Activated CD4-positive, alpha-beta memory T cell treated with anti-CD3 and anti-CD28 coated beads, Interleukin-2, amount 10 ng/mL, durations not matched to agents 7 days and 5 days (primary cell): ENCODE data around the gene ZNF93. TPM values are rescaled to one million over a fixed set of nuclear protein-coding genes. Genes with fewer than 3 reads are reported as not detected.
"Not testable (repeated sequence)": the region's sequence is repeated elsewhere in the genome, so short reads cannot be mapped to it uniquely, and the experiment has no call there.

Experiments used
- CTCF ChIA-PET: fragments of 350-600 bp; sonication (Branson Sonifier 250); formaldehyde crosslinking; loops from one replicate; lab custom pipeline; 2021; ENCODE audit warnings: antibody characterized with exemption, inconsistent platforms; lab: Charles Lee
- POLR2A ChIA-PET: fragments of 350-600 bp; sonication (Branson Sonifier 250); formaldehyde crosslinking; loops from one replicate; lab custom pipeline; 2021; ENCODE audit warnings: antibody characterized with exemption; lab: Charles Lee
- DNase-seq: peaks from one replicate; pipeline ENCODE4 v3.0.0-alpha.2; 2020
- H3K27ac Mint-ChIP-seq: one replicate; pipeline ENCODE4 v1.8.0; 2021; ENCODE audit warnings: mild to moderate bottlenecking, mixed read lengths
- H3K27me3 Mint-ChIP-seq: one replicate; pipeline ENCODE4 v1.8.0; 2021; ENCODE audit warnings: mixed read lengths
- H3K36me3 Mint-ChIP-seq: one replicate; pipeline ENCODE4 v1.8.0; 2021; ENCODE audit warnings: low read depth, mixed read lengths
- H3K4me1 Mint-ChIP-seq: one replicate; pipeline ENCODE4 v1.8.0; 2021; ENCODE audit warnings: mixed read lengths
- H3K4me3 Mint-ChIP-seq: one replicate; pipeline ENCODE4 v1.8.0; 2021; ENCODE audit warnings: mild to moderate bottlenecking, mixed read lengths
- H3K9me3 Mint-ChIP-seq: one replicate; pipeline ENCODE4 v1.8.0; 2021; ENCODE audit warnings: mixed read lengths
- total RNA-seq, 2 experiments: library from RNA; stranded (reverse); gene quantifications; one replicate each; pipeline ENCODE4 v1.2.3, GENCODE V29; 2021

The ZNF93 gene
- total RNA-seq, result 10 to 100 TPM; 11.4 to 11.7 TPM

DNA sequence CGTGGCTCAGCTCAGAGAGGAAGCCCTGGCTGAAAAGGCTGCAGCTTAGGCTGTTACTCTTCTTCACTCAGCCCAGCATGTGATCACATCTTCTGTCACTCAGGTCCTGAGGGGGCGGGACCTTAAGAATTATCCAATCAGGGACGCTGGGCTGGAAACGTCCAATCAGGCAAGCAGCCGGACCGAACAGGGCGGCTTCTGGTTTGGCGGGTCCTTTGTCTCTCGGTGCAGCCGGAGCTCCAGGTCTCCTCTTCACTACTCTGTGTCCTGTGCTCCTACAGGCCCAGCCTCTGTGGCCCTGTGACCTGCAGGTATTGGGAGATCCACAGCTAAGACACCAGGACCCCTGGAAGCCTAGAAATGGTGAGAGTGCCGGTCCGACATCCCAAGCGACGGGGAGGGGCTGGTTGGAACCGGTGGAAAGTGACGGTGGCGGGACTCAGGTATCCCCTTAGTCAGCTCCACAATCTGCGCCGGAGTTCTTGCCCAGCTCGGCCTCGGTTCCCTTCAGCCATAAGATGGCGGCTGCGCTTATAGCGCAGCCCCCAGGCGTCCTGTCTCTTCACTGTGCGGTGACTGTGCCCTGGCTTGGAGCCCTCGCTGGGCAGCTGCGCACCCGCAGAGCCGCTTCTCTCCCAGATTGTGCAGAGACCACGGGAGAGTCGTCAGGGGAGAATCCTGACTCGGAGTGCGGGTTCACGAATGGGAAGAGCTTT, at the start of gene ZNF93:
ZNF93 (plus strand) TSS at position 218 of the 716 bp plus-strand sequence; CDS start at position 361, 143 bp downstream.
- peak; percentile 93 for DNase-seq
- Mint-ChIP-seq H3K27ac (peak within 1 kb of the TSS; percentile 93), H3K4me1 (peaks cover 31% of the 10 kb centered on the region), H3K36me3 (peaks cover 78% of the 10 kb centered on the region), H3K9me3 (peaks cover 66% of the 10 kb centered on the region), H3K27me3 (no peaks in the 10 kb centered on the region), H3K4me3 (peak within 1 kb of the TSS; percentile 96)
- ChIA-PET POLR2A (interaction anchor here (0.6 to 5.7 kb wide), 25 partner anchors 10 to 1428 kb away, joined by 3 to 93 read pairs (median 4); partner anchors contain the start of genes ATP13A1, NDUFA13, TSSK6 and ZNF101), CTCF (interaction anchor here (1.0 kb wide), 1 partner anchor 35 kb away, joined by 4 read pairs; the partner anchor contains the start of gene ZNF253)

GRCh38 chr19:19851740-19852139, 49.0 kb upstream of the ZNF93 start:
- CTCF ChIA-PET, H3K27me3 Mint-ChIP-seq, H3K36me3 Mint-ChIP-seq, H3K4me3 Mint-ChIP-seq, POLR2A ChIA-PET, H3K27ac Mint-ChIP-seq, H3K4me1 Mint-ChIP-seq, DNase-seq: not testable (repeated sequence)
- H3K9me3 Mint-ChIP-seq, result peaks cover 37% of the 10 kb centered on the region

GRCh38 chr19:19858751-19859150, 42.0 kb upstream of the ZNF93 start:
- POLR2A ChIA-PET, result no interaction called here
- peaks cover 34% of the 10 kb centered on the region for H3K9me3 Mint-ChIP-seq

DNA sequence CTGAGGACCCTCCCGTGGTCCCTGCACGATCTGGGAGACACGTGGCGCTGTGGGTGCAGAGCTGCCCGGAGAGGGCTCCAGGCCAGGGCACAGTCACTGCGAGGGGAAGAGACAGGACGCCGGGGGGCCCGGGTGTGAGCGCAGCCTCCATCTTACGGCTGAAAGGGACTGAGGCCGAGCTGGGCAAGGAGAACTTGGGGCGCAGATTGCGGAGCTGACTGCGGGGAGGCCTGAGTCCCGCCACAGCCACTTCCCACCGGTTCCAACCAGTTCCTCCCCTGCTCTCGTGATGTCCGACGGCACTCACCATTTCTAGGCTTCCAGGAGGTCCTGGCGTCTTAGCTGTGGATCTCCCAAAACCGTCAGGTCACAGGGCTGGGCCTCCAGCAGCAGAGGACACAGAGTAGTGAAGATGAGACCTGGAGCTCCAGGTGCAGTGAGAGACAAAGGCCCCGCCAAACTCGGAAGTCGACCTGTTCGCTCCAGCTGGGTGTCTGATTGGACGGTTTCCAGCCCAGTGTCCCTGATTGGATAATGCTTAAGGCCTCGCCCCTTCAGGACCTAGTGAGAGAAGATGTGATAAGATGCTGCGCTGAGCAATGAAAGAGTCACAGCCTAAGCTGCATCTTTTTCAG, 39.9 kb upstream of the ZNF93 start:
- ChIA-PET POLR2A (interaction anchor here (1.0 to 2.2 kb wide), 3 partner anchors 12 to 801 kb away, joined by 3 to 9 read pairs (median 3); partner anchors contain the start of genes ZNF506 and ZNF626), CTCF (interaction anchor here (0.6 kb wide), 1 partner anchor 329 kb away, joined by 3 read pairs; no protein-coding TSS in a partner anchor)
- Mint-ChIP-seq H3K36me3 (peaks cover 32% of the 10 kb centered on the region), H3K27me3 (no peaks in the 10 kb centered on the region), H3K4me1 (peaks cover 6% of the 10 kb centered on the region), H3K27ac (no peak overlapping the region), H3K9me3 (peaks cover 24% of the 10 kb centered on the region), H3K4me3 (peak overlapping the region; percentile 24)
- DNase-seq, result peak; percentile 25

More at GRCh38 chr19:19858751-19859150, 42.0 kb upstream of the ZNF93 start:
- no peak for DNase-seq
- Mint-ChIP-seq H3K36me3 (peaks cover 29% of the 10 kb centered on the region), H3K4me3 (no peak overlapping the region), H3K27ac (no peak overlapping the region), H3K27me3 (no peaks in the 10 kb centered on the region), H3K4me1 (peaks cover 3% of the 10 kb centered on the region)
- CTCF ChIA-PET, result no interaction called here

- Mint-ChIP-seq H3K27me3 (no peaks in the 10 kb centered on the region), H3K36me3 (peaks cover 48% of the 10 kb centered on the region), H3K4me3 (peak within 1 kb of the TSS; percentile 100), H3K4me1 (peaks cover 22% of the 10 kb centered on the region), H3K27ac (peak within 1 kb of the TSS; percentile 100), H3K9me3 (peaks cover 22% of the 10 kb centered on the region)
- ChIA-PET POLR2A (interaction anchor here (0.6 to 5.0 kb wide), 32 partner anchors 9 to 1901 kb away, joined by 3 to 93 read pairs (median 5); partner anchors contain the start of genes ATP13A1, NDUFA13, TSSK6 and ZNF100), CTCF (interaction anchor here (0.7 to 2.2 kb wide), 5 partner anchors 32 to 133 kb away, joined by 3 to 7 read pairs (median 4); partner anchors contain the start of genes ZNF14, ZNF506 and ZNF93)
- DNase-seq, result peak; percentile 97
These were observed 34.8 kb upstream of the ZNF93 start, which contains the start of gene ZNF253 for GRCh38 chr19:19865750-19866610. TSS of gene ZNF253 (plus strand) at chr19:19865882. CDS start at chr19:19865997, 115 bp downstream.

- CTCF ChIA-PET, result interaction anchor here (0.7 to 2.2 kb wide), 5 partner anchors 33 to 134 kb away, joined by 3 to 7 read pairs (median 3); partner anchors contain the start of genes ZNF14 and ZNF506
- peak overlapping the region; percentile 100 for H3K4me3 Mint-ChIP-seq
- POLR2A ChIA-PET, result interaction anchor here (0.6 to 5.0 kb wide), 29 partner anchors 10 to 1901 kb away, joined by 3 to 93 read pairs (median 6); partner anchors contain the start of genes ATP13A1, NDUFA13, TSSK6 and ZNF100
- peaks cover 26% of the 10 kb centered on the region for H3K9me3 Mint-ChIP-seq
- peak; percentile 64 for DNase-seq
- H3K27me3 Mint-ChIP-seq, result no peaks in the 10 kb centered on the region
- peaks cover 26% of the 10 kb centered on the region for H3K4me1 Mint-ChIP-seq
- peak overlapping the region; percentile 100 for H3K27ac Mint-ChIP-seq
- peaks cover 52% of the 10 kb centered on the region for H3K36me3 Mint-ChIP-seq
These were observed 34.0 kb upstream of the ZNF93 start for GRCh38 chr19:19866611-19867248.

GRCh38 chr19:19870086-19870485, 30.7 kb upstream of the ZNF93 start:
- POLR2A ChIA-PET, result interaction anchor here (1.0 to 2.2 kb wide), 2 partner anchors 31 to 49 kb away, joined by 3 to 6 read pairs; partner anchors contain the start of genes ZNF506 and ZNF93
- H3K4me3 Mint-ChIP-seq, DNase-seq, H3K27ac Mint-ChIP-seq, CTCF ChIA-PET, H3K27me3 Mint-ChIP-seq: not testable (repeated sequence)
- Mint-ChIP-seq H3K36me3 (peaks cover 77% of the 10 kb centered on the region), H3K9me3 (peaks cover 31% of the 10 kb centered on the region), H3K4me1 (peaks cover 30% of the 10 kb centered on the region)

- DNase-seq, result no peak
- no peaks in the 10 kb centered on the region for H3K27me3 Mint-ChIP-seq
- H3K4me3 Mint-ChIP-seq, result no peak overlapping the region
- ChIA-PET CTCF (interaction anchor here (0.6 to 1.0 kb wide), 2 partner anchors 139 to 341 kb away, joined by 3 read pairs; partner anchors contain the start of gene ZNF14), POLR2A (interaction anchor here (0.6 to 2.2 kb wide), 3 partner anchors 11 to 204 kb away, joined by 3 to 6 read pairs (median 3); partner anchors contain the start of gene ZNF506)
- peaks cover 26% of the 10 kb centered on the region for H3K4me1 Mint-ChIP-seq
- H3K36me3 Mint-ChIP-seq, result peaks cover 81% of the 10 kb centered on the region
- no peak overlapping the region for H3K27ac Mint-ChIP-seq
- peaks cover 42% of the 10 kb centered on the region for H3K9me3 Mint-ChIP-seq
These were observed 28.8 kb upstream of the ZNF93 start for GRCh38 chr19:19871932-19872331.

GRCh38 chr19:19873381-19873780, 27.4 kb upstream of the ZNF93 start:
- no peak for DNase-seq
- ChIA-PET CTCF (no interaction called here), POLR2A (interaction anchor here (1.3 kb wide), 1 partner anchor 25 kb away, joined by 4 read pairs; no protein-coding TSS in a partner anchor)
- H3K36me3 Mint-ChIP-seq, result peaks cover 76% of the 10 kb centered on the region
- H3K4me1 Mint-ChIP-seq, result peaks cover 14% of the 10 kb centered on the region
- H3K27me3 Mint-ChIP-seq, result no peaks in the 10 kb centered on the region
- no peak overlapping the region for H3K4me3 Mint-ChIP-seq
- H3K9me3 Mint-ChIP-seq, result peaks cover 51% of the 10 kb centered on the region
- H3K27ac Mint-ChIP-seq, result no peak overlapping the region

DNA sequence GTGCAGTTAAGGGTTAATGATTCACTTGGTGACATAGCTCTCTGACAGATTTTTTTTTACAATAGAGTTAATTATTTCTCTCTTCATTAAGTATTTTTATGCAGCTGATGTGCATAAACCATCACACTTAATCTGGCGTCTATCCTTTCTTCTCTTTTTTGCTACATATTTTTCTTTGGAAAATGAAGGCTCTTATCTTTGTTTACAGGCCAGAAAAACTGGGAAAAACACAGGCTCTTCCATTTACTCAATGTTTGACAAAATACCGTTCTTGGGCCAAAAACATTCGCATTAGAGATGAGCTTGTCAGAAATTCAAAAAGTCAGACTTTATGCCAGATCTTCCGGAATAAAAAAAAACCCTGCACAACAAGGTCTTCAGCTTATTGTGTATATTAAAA, 23.0 kb upstream of the ZNF93 start:
- no peak for DNase-seq
- Mint-ChIP-seq H3K9me3 (peaks cover 46% of the 10 kb centered on the region), H3K27me3 (no peaks in the 10 kb centered on the region), H3K27ac (no peak overlapping the region), H3K4me1 (peaks cover 5% of the 10 kb centered on the region), H3K36me3 (peaks cover 78% of the 10 kb centered on the region), H3K4me3 (no peak overlapping the region)
- ChIA-PET POLR2A (no interaction called here), CTCF (interaction anchor here (1.1 kb wide), 1 partner anchor 9 kb away, joined by 3 read pairs; no protein-coding TSS in a partner anchor)

- CTCF ChIA-PET, result no interaction called here
- Mint-ChIP-seq H3K36me3 (peaks cover 73% of the 10 kb centered on the region), H3K27me3 (no peaks in the 10 kb centered on the region), H3K9me3 (peaks cover 34% of the 10 kb centered on the region), H3K4me1 (no peaks in the 10 kb centered on the region), H3K27ac (no peak overlapping the region), H3K4me3 (no peak overlapping the region)
- POLR2A ChIA-PET, result no interaction called here
- DNase-seq, result no peak
These were observed 16.2 kb upstream of the ZNF93 start for GRCh38 chr19:19884583-19884982.
